Mucosa of stomach (tissue), 1 donor: ENCODE data around the gene FAM168A.

Experiments
- H3K27me3 ChIP-seq: one replicate; pipeline ENCODE4 v1.7.0; 2013; ENCODE audit warnings: mild to moderate bottlenecking, low read length; ENCODE audit not compliant: control insufficient read depth, insufficient read depth
- H3K36me3 ChIP-seq: one replicate; pipeline ENCODE4 v1.7.0; 2013; ENCODE audit warnings: low read length; ENCODE audit not compliant: control insufficient read depth, insufficient read depth
- H3K4me1 ChIP-seq: one replicate; pipeline ENCODE4 v1.7.0; 2013; ENCODE audit warnings: mild to moderate bottlenecking, low read length; ENCODE audit not compliant: control insufficient read depth, insufficient read depth
- H3K4me3 ChIP-seq: one replicate; pipeline ENCODE4 v1.7.0; 2013; ENCODE audit warnings: low read length
- H3K9ac ChIP-seq: one replicate; pipeline ENCODE4 v1.7.0; 2013; ENCODE audit warnings: mild to moderate bottlenecking, low read length, moderate library complexity
- H3K9me3 ChIP-seq: one replicate; pipeline ENCODE4 v1.7.0; 2013; ENCODE audit warnings: mild to moderate bottlenecking, low read length, moderate library complexity; ENCODE audit not compliant: control insufficient read depth
- donor health status: Pancreatic carcinoma.

Gene FAM168A

DNA sequence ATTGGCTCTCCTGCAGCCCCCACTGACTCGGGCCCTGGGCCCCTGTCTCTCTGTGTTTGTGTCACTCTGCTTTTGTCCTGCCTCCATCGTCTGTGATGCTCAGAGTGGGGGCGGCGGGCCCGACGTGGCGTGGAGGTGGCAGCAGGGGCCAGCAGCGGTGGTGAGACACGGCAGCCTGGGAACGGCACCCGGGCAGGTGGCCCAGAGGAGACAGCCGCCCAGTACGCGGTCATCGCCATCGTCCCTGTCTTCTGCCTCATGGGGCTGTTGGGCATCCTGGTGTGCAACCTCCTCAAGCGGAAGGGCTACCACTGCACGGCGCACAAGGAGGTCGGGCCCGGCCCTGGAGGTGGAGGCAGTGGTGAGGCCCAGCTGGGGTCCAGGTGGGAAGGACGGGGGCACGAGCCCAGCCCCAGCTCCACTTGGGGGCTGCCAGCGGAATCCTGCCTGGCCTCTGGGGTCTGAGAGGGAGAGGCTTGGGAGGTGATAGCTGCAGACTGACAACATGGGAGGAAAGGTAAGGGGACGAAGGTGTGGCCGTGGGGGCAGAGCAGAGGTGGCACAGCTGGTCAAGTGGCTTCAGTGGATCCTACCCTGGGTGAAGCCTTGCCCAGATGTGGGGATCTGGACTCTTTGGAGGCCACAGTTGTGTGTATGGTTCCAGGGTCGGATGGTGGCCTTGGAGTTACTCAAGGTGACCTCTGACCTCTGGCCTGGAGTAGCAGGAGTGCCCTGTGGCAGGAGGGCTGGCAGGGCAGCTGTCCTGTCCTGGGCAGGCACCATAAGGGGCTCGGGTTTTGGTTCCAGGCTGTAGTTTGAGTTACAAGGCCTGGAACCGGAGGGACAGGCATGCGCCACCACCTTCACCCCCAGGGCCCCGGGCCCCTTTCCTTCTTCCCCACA lies 205.6 kb downstream of the FAM168A start:
- Histone ChIP-seq H3K9me3 (no peaks in the 10 kb centered on the region), H3K36me3 (no peaks in the 10 kb centered on the region), H3K4me1 (no peaks in the 10 kb centered on the region), H3K27me3 (no peaks in the 10 kb centered on the region), H3K9ac (no peak overlapping the region), H3K4me3 (no peak overlapping the region)

DNA sequence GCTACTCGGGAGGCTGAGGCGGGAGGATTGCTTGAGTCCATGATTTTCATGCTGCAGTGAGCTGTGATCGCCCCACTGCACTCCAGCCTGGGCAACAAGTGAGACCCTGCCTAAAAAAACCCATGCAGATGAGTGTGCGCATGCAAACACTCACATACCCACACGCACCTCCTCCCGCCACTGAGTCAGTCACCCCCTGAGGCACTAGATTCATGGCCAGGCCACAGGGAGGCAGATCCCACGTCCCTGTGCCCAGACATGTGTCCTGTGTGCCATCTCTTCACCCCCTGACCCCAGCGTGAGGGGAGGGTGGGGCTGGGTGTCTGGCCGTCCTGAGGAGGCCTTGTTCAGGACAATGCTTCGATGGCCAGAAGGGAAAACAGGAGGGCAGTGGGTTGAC lies 206.2 kb downstream of the FAM168A start:
- no peak overlapping the region for H3K9ac ChIP-seq
- no peaks in the 10 kb centered on the region for H3K4me1 ChIP-seq

DNA sequence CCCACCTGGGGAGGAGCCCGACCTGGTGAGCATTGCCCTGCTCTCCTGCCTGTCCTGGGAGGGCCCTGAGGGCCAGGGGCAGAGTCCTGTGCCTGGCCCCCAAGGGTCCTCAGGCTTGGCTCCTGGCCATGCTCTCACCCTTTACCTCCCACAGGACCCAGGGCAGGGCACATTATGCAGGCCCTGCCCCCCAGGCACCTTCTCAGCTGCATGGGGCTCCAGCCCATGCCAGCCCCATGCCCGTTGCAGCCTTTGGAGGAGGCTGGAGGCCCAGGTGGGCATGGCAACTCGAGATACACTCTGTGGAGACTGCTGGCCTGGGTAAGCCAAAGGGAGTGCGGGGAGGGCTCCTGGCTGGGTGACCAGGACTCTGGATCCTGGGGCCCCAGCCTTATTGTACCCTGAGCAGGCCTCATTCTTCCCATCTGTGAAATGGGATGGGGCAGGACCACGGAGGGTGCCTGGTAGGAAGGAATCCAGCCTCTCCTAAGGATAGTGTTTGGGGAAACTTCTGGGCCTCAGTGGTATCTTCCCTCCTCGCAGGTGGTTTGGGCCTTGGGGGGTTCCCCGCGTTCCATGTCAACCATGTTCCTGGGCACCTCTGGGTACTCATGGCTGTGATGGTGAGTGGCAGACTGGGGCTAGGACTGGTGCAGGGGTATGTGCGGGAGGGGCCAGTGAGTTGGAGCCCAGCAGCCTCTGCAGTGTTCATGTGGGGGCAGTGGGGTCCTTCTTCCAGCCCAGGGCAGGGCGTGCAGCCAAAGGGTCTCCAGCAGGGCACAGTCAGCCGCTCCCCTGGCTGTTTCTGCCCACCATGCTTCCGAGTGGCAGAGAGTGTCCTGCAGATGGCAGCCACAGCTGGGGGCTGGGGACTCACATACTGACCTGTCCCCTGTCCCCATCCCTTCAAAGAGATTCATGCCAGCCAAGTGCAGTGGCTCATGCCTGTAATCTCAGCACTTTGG lies 207.0 kb downstream of the FAM168A start:
- Histone ChIP-seq H3K4me1 (peaks cover 7% of the 10 kb centered on the region), H3K9me3 (no peaks in the 10 kb centered on the region), H3K36me3 (no peaks in the 10 kb centered on the region), H3K4me3 (no peak overlapping the region), H3K9ac (no peak overlapping the region), H3K27me3 (no peaks in the 10 kb centered on the region)

More for the DNA sequence above, 206.2 kb downstream of the FAM168A start:
- Histone ChIP-seq H3K9me3 (no peaks in the 10 kb centered on the region), H3K27me3 (no peaks in the 10 kb centered on the region), H3K4me3 (no peak overlapping the region), H3K36me3 (no peaks in the 10 kb centered on the region)

DNA sequence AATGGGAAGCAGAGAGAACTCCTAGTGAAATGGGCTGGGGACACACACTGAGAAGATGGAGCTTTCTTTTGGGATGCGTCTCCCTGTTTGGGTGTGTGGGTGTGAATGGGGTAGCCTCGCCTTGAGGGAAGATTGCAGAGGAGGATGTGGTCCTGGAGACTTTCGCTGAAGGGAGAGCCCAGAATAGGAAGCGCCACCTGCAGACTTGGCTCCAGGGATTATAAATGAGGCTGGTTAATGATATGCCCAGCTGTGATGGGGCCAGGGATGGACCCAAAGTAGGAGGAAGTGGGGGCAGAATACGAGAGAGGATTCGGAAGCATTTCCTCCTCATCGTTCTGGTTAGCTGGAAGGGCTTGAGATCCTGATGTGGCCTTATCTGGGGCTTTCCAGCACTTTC lies 208.0 kb downstream of the FAM168A start:
- Histone ChIP-seq H3K9ac (no peak overlapping the region), H3K4me3 (no peak overlapping the region), H3K9me3 (no peaks in the 10 kb centered on the region), H3K27me3 (no peaks in the 10 kb centered on the region), H3K4me1 (peaks cover 15% of the 10 kb centered on the region), H3K36me3 (no peaks in the 10 kb centered on the region)

DNA sequence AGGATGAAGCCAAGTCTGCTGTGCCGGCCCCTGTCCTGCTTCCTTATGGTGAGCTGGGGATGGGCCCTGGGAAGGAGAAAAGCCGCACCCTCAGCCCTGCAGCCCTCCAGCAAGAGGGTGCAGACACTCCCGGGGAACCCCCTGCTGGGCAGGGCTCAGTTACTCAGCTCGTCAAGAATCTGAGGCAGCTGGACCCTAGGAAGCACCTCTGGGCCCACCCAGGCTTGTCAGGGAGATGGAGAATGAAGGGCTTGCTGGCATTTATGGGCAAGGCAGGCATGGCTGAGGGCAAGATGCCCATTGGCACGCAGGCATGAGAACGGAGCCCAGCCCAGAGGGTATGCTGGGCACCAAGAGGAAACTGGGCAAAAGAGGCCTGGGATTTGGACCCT lies 208.8 kb downstream of the FAM168A start:
- Histone ChIP-seq H3K27me3 (no peaks in the 10 kb centered on the region), H3K9me3 (no peaks in the 10 kb centered on the region), H3K4me3 (no peak overlapping the region), H3K4me1 (peaks cover 21% of the 10 kb centered on the region), H3K36me3 (no peaks in the 10 kb centered on the region), H3K9ac (no peak overlapping the region)

DNA sequence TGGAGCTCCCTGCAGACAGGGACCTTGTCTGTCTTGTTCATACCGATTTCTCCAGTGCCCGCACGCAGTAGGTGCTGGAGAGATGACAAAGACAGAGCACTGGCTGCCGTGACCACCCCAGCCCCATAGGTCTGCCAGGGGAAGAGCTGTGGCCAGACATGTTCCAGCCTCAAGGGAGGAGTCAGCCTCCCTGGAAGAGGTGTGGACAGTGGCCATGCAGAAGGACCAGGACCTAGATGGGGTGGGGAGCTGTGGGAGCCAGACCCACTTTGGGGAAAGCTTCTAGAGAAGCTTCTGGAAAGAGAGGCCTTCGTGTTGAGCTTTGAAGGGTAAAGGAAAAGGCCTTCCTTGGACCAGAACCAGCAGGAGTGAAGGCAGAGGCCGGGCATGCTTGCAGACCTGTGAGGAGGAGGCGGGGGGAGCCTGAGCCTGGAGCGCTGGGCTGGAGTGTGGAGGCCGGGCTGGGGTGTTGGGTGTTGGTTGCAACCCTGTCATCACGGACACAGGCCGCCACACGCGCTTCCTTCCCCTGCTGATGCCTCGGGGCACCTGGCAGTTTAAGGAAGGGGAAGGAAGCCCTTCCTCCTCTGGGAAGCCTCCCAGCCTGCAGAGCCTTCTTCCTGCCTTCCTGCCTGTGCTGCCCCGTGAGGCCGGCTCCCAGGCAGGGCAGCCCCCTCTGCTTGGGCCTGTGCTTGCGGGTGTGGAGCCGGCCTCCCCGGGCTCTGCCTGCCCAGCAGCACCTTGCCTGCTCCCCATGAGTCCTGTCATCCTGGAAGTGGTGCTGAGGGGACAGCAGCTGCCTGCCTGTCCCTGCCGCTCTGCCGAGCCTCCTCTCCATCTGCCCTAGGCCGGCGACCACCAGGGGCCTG lies 209.4 kb downstream of the FAM168A start:
- Histone ChIP-seq H3K9me3 (no peaks in the 10 kb centered on the region), H3K4me1 (peaks cover 27% of the 10 kb centered on the region), H3K4me3 (no peak overlapping the region), H3K27me3 (no peaks in the 10 kb centered on the region), H3K36me3 (no peaks in the 10 kb centered on the region), H3K9ac (no peak overlapping the region)

DNA sequence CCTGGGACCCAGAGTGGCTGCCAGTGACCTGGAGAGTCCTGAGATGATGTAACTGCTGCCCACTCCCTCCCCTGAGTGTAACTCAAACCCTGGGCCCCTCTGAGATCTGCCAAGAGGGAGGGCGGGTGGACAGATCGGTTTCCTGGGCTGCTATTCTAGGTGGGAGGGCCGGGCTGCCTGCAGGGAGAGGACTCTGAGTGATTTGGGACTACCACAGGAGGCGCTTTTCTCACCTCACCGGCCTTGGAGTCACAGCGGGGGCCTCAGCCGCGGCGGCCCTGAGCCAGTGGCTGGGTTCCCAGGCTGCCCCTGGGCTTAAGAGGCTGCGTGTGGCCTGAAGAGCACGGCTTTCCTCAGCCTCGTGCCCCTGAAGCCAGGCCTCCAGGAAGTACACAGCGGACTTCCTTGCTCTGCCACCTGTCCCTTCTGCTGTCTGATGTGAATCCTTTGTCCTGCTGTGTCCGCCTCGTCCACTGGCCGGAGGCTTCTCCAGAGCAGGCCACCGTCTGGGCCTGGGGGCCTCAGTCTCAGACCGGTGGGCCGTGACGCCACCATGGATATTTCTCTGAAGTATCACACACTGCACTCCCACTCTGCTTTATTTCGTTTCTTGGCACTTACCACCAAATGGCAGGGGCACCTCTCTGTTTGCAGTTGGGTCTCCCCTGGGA lies 210.2 kb downstream of the FAM168A start:
- no peak overlapping the region for H3K9ac ChIP-seq
- H3K27me3 ChIP-seq = no peaks in the 10 kb centered on the region
- no peaks in the 10 kb centered on the region for H3K36me3 ChIP-seq
- peaks cover 35% of the 10 kb centered on the region for H3K4me1 ChIP-seq
- no peaks in the 10 kb centered on the region for H3K9me3 ChIP-seq
- no peak overlapping the region for H3K4me3 ChIP-seq

DNA sequence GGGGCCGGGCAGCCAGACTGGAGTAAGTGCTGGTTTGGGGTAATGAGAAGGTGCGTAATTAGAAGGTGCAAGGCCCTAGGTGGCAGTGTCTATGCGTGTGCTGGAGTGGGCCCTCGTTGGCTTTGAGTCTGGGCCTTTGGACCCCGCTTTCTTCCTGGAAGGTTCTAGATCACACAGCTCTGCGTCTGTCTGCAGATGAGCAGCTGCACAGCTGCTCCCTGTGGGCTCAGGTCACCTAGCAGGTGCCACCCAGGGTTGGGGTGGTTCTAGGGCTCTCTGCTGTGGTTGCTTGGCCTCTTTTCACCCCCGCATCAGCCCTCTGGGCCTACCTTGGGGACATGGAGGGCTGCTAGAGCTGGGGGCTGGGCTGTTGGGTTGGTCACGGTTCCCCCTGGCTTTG lies 211.4 kb downstream of the FAM168A start:
- Histone ChIP-seq H3K4me3 (no peak overlapping the region), H3K4me1 (peaks cover 35% of the 10 kb centered on the region), H3K9ac (peak overlapping the region; percentile 28)

DNA sequence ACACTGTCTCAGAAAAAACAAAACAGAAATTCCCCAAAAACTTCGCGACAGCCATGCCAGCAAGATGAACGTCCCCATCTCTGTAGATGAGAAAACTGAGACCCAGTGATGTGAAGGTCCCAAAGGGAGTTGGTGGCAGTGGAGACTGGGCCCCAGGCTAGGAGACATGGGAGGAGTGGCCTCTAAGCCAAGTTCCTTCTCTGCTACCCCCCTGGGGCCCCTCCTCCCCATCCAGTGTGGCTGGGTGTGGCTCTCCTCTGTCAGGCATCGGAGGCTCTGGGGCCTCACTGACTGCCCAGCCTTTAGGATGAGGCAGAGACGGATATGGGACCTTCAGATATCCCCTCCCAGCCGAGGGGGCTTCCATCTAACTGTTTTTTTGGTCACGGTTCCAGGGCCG lies 211.9 kb downstream of the FAM168A start:
- H3K9ac ChIP-seq = peak overlapping the region; percentile 28
- no peaks in the 10 kb centered on the region for H3K9me3 ChIP-seq
- H3K36me3 ChIP-seq = no peaks in the 10 kb centered on the region
- no peak overlapping the region for H3K4me3 ChIP-seq
- no peaks in the 10 kb centered on the region for H3K27me3 ChIP-seq
- peaks cover 35% of the 10 kb centered on the region for H3K4me1 ChIP-seq

More for the DNA sequence above, 211.4 kb downstream of the FAM168A start:
- H3K36me3 ChIP-seq = no peaks in the 10 kb centered on the region
- H3K9me3 ChIP-seq = no peaks in the 10 kb centered on the region
- no peaks in the 10 kb centered on the region for H3K27me3 ChIP-seq

DNA sequence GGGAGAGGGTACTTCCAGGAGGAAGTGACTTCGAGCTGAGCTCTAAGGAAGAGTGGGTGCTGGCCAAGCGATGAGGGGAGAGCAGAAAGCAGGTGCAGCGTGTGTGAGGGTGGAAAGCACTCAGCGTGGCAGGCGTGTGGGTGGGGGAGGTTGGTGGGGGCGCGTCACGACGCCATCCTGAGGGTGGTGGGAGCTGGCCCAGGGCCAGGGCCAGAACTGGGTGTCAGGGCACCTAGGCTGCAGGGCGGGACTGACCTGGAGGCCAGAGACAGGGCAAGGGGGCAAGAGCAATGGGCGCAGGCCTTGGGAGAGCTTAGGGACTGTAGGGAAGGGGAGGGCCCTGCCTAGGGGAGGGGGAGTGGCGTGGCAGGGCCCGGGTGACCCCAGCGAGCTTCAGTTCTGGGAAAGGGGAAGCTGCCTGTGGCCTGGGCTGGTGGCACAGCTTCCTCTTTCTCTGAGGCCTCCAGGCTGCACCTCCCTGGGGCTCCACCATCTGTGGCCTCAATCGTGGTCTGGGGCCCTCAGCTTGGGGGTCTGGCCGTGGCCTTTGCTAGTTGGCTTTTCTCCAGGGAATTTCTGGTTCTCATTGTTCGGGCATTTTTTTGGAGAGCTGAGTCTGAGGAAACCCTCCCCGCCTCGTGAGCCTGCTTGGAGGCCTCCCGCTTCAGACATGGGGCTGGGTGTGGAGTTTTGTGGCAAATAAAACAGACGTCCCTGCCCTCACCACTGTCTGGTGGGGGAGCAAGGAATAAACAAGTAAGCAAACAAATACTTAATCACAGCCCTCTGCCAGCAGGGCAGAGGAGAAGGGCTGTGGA lies 212.8 kb downstream of the FAM168A start:
- Histone ChIP-seq H3K4me3 (no peak overlapping the region), H3K36me3 (no peaks in the 10 kb centered on the region), H3K27me3 (no peaks in the 10 kb centered on the region), H3K9me3 (no peaks in the 10 kb centered on the region), H3K9ac (peak overlapping the region; percentile 28), H3K4me1 (peaks cover 36% of the 10 kb centered on the region)
